HG03354 (cell line): Measurements from ENCODE around the gene DPY30.

Experiments used
- ATAC-seq: cut with Tn5 transposase; IDR thresholded peaks from one replicate; pipeline ENCODE4 v1.9.1; 2021; ENCODE audit warnings: mild to moderate bottlenecking; ENCODE audit not compliant: unreplicated experiment, poor library complexity, severe bottlenecking

Gene DPY30

DNA sequence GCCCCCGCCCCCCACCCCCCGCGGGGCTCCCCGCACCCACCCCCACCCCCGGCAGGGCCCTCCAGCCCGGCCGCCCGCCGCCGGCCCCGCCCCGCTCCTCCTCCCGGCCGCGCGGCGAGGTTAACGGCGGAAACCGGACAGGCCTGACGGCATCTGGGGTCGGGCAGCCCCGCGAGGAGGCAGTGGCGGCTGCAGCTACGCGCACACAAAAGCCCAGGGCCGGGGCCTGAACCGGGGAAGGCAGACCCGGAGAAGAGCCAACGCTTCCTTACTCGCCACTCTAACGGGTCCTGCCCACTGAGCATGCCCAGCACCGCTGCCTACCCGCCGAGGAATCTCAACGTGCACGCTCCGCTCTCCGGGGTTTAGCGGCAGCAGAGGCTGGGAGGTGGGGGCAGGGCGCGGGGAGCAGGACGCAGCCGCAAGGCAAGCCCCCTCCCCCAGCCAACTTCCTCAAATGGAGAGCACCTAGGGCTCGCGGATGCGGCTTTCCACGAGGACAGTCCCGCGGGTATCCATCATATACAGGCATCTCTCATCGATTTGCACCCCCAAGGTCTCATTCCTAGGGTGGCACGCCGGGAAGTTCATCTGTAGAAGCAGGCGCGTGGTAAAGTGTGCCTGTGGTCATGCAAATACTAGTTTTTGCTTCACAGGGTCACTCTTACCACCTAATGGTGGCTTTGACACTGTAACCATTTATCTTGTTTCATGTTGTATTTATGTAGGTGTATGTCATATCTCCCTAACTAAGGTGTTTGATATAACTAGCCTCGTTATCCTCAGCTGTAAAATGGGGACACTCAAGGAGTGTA is 28.7 kb downstream of the DPY30 start, which contains the start of gene MEMO1:
TSS of gene MEMO1 (minus strand) at position 339 of the 815 bp plus-strand sequence. CDS start 761 bp downstream, outside the sequence.
- peak; percentile 68 for ATAC-seq

- ATAC-seq, result peak; percentile 62
Observed at GRCh38 chr2:32010280-32010669, 29.3 kb downstream of the DPY30 start.

GRCh38 chr2:32009516-32010256 is 29.9 kb downstream of the DPY30 start:
- ATAC-seq, result peak; percentile 29

DNA sequence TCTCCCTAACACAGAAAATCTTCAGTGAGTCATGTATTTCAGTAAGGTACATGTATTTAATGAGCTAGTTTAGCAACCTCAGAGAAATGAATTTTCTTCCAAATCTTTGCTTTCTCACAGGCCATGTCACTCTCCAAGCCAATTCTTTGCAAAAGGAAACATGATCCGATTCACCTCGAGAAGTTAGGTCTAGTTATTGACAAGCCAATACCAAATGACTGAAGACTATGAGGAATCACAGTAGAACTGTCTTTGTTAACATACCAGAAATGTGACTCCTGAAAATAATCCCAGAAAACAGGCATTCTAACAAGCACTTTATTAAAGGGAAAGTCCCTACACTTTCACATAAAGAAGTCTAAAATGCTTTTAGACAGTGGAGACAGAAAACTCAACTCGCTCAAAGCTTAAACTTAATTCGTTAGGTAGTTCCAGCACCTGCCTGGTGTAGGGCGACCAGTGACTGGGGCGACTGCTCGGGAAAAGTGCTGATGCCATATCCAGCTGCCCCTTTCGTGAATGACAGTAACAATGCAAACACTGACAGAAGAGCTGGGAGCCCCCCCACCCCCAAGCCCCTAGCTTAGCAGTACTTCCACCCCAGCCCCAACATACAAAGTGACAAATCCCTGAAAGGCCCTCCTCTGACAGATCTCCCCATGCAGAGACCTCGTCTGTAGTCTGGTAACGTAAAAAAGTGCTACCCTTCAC is 30.6 kb downstream of the DPY30 start:
- no peak for ATAC-seq

GRCh38 chr2:32007121-32007391 is 32.5 kb downstream of the DPY30 start:
- ATAC-seq, result no peak

- ATAC-seq, result no peak
Observed at GRCh38 chr2:32005371-32005976, 34.1 kb downstream of the DPY30 start.

- ATAC-seq, result no peak
Observed at GRCh38 chr2:32003791-32004190, 35.8 kb downstream of the DPY30 start.

GRCh38 chr2:32002406-32002805 is 37.2 kb downstream of the DPY30 start:
- ATAC-seq, result no peak

- no peak for ATAC-seq
Observed at GRCh38 chr2:31999438-31999837, 40.2 kb downstream of the DPY30 start.

GRCh38 chr2:31998731-31999383 is 40.7 kb downstream of the DPY30 start:
- ATAC-seq, result no peak

DNA sequence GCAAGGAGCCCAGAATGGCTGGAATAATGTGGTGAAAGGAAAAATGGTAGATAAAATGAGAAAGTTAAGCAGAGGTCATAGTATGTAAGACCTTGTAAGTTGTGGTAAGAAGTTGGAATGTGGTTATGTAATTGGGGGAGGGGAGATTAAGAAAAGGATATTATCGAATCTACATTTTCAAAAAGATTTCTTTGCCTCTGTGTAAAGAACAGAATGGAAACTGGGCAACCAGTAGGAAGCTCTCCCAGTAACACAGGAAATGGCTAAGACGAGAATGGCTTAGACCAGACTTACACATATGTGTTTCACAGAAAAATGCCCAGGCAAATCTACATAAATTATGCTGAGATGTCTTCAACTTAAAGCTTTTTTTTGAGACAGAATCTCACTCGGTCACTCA is 42.0 kb downstream of the DPY30 start:
- ATAC-seq, result no peak

- ATAC-seq, result no peak
Observed at GRCh38 chr2:31996571-31997150, 42.9 kb downstream of the DPY30 start.

DNA sequence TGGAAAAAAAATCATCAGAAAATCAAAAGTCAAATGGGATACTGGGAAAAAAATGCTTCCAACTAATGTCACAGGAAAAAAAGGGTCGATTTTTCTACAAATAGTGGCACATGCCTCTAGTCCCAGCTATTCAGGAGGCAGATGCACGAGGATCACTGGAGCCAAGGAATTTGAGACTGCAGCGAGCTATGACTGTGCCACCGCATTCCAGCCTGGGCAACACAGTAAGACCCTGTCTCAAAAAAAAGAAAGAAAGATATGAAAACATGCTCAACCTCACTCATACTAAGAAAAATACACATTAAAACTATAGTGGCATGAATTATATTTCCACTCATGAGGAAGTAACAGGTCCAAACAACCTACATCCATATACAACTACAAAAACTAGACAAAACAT is 46.7 kb downstream of the DPY30 start:
- ATAC-seq, result no peak

DNA sequence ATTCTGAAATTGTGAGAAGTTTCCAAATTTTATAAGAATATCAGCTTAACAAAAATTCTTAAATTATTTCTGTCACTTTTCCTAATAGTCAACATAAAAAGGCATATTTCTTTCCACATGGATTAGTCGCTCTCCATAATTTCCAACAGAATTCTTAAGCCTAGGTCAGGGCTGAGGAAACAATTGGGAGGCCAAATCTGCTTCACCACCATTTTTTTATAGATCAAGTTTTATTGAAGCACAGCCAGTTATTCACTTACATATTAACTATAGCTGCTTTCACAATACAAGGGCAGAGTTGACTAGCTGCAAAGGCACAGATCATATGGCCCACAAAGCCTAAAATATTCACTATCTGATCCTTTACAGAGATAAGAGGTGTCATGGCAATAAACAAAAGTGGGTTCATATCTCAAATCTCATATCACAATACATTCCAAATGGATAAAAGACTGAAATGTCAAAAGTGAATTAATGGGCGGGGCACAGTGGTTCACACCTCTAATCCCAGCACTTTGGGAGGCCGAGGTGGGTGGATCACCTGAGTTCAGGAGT is 47.5 kb downstream of the DPY30 start:
- no peak for ATAC-seq

- no peak for ATAC-seq
Observed at GRCh38 chr2:31989946-31990345, 49.7 kb downstream of the DPY30 start.

DNA sequence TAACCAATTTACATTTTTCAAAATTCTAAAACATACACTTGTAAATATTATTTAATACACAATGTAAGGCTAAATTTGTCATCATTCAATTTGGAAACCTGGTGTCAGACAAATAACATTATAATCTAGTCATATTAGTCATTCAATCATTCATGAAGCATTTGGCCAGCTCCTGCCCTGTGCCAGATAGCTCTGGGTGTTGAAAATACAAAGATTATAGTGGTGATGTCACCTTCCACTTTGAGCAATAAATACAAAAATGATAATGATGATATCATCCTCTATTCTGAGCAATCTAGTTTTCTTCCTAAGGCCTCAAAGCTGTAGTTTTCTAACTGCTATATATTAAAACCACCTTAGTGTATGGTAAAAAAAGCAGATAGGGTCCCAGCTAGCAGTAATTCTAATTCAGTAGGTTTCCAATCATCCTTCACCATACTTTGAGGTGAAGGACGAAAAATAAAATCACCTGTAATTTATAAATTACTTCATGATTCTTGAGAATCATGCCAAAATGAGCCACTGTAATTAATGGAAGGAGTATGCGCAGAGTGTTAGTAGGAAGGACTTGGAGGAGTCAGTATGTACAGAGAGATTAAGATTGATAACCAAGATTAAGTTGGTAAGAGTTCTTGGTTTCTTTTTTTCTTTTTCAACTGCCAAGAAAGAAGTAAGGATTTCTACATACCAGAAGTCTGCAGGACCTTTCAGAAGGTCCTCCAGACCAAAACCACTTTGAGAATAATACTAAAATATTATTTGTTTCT is 52.0 kb downstream of the DPY30 start:
- ATAC-seq, result no peak

DNA sequence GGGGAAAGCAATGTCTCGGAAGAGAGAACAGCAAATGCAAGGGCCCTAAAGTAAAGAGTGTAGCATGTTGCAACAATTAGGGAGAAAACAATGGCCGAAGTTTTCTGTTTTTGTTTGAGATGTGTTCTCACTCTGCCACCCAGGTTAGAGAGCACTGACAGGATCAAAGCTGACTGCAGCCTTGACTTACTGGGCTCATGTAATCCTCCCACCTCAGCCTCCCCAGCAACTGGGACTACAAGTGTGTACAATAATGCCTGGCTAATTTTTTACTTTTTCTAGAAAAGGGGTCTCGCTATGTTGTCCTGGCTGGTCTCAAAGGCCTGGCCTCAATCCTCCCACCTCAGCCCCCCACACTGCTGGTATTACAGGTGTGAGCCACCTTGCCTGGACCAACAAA is 52.7 kb downstream of the DPY30 start:
- no peak for ATAC-seq

GRCh38 chr2:31983762-31984467 is 55.7 kb downstream of the DPY30 start:
- ATAC-seq, result no peak
